H9 (cell line): ENCODE measurements around the gene INPP5A. TPM values are rescaled to one million over a fixed set of nuclear protein-coding genes. Genes with fewer than 3 reads are reported as not detected.

Experiments
- DNase-seq: peaks from one replicate; pipeline ENCODE4 v3.0.0-alpha.2; 2017
- H2AFZ ChIP-seq: one replicate; pipeline ENCODE4 v1.6.1; 2013; ENCODE audit warnings: mild to moderate bottlenecking, low read length, control low read depth, moderate library complexity
- H2AK5ac ChIP-seq: 2 replicates; pipeline ENCODE4 v1.6.1; 2013; ENCODE audit warnings: low read length, control low read depth, mixed read lengths; ENCODE audit not compliant: insufficient read length
- H2BK120ac ChIP-seq: one replicate; pipeline ENCODE4 v1.6.1; 2013; ENCODE audit warnings: low read depth, mild to moderate bottlenecking, low read length, control low read depth, inconsistent platforms; ENCODE audit not compliant: poor library complexity, severe bottlenecking
- H2BK12ac ChIP-seq: 2 replicates; pipeline ENCODE4 v1.6.1; 2013; ENCODE audit warnings: low read length, control low read depth, mixed read lengths, low read depth; ENCODE audit not compliant: insufficient read length
- H2BK15ac ChIP-seq: 2 replicates; pipeline ENCODE4 v1.6.1; 2013; ENCODE audit warnings: low read depth, low read length, control low read depth
- H2BK20ac ChIP-seq: one replicate; pipeline ENCODE4 v1.6.1; 2013; ENCODE audit warnings: low read depth, mild to moderate bottlenecking, low read length, control low read depth, inconsistent platforms; ENCODE audit not compliant: poor library complexity, severe bottlenecking
- H2BK5ac ChIP-seq: 2 replicates; pipeline ENCODE4 v1.6.1; 2013; ENCODE audit warnings: low read length, control low read depth, mixed read lengths; ENCODE audit not compliant: insufficient read length
- H3K14ac ChIP-seq: 2 replicates; pipeline ENCODE4 v1.6.1; 2013; ENCODE audit warnings: low read length, control low read depth; ENCODE audit not compliant: insufficient read depth
- H3K18ac ChIP-seq: 2 replicates; pipeline ENCODE4 v1.6.1; 2013; ENCODE audit warnings: low read depth, mild to moderate bottlenecking, mixed read lengths, low read length, control low read depth; ENCODE audit not compliant: insufficient read length
- H3K23ac ChIP-seq: 2 replicates; pipeline ENCODE4 v1.6.1; 2013; ENCODE audit warnings: low read length, control low read depth, mixed read lengths, low read depth; ENCODE audit not compliant: insufficient read length
- H3K23me2 ChIP-seq: 2 replicates; pipeline ENCODE4 v1.6.1; 2013; ENCODE audit warnings: low read depth, mild to moderate bottlenecking, mixed read lengths, low read length, control low read depth; ENCODE audit not compliant: insufficient read length, poor library complexity, severe bottlenecking
- H3K27ac ChIP-seq: 2 replicates; pipeline ENCODE4 v1.5.1; 2013; ENCODE audit warnings: low read length, control low read depth, mixed read lengths, low read depth; ENCODE audit not compliant: insufficient read length
- H3K27me3 ChIP-seq: 2 replicates; pipeline ENCODE4 v1.6.1; 2013; ENCODE audit warnings: low read length, control low read depth, inconsistent platforms; ENCODE audit not compliant: insufficient read depth
- H3K4ac ChIP-seq: 2 replicates; pipeline ENCODE4 v1.6.1; 2013; ENCODE audit warnings: low read depth, mild to moderate bottlenecking, control low read depth, inconsistent platforms, low read length, moderate library complexity
- H3K4me1 ChIP-seq: 2 replicates; pipeline ENCODE4 v1.6.1; 2013; ENCODE audit warnings: low read length, control low read depth, inconsistent platforms; ENCODE audit not compliant: insufficient read depth
- H3K4me2 ChIP-seq: 2 replicates; pipeline ENCODE4 v1.6.1; 2013; ENCODE audit warnings: low read length, control low read depth, mixed read lengths; ENCODE audit not compliant: insufficient read length, insufficient read depth
- H3K56ac ChIP-seq: 2 replicates; pipeline ENCODE4 v1.6.1; 2013; ENCODE audit warnings: low read depth, mild to moderate bottlenecking, mixed read lengths, low read length, control low read depth; ENCODE audit not compliant: insufficient read length
- H3K79me1 ChIP-seq: 2 replicates; pipeline ENCODE4 v1.6.1; 2013; ENCODE audit warnings: low read depth, mild to moderate bottlenecking, moderate library complexity, low read length, control low read depth, inconsistent platforms; ENCODE audit not compliant: insufficient read depth, poor library complexity, severe bottlenecking
- H3K79me2 ChIP-seq: 2 replicates; pipeline ENCODE4 v1.6.1; 2013; ENCODE audit warnings: low read length, control low read depth, inconsistent platforms; ENCODE audit not compliant: insufficient read depth
- H3K9ac ChIP-seq: 2 replicates; pipeline ENCODE4 v1.6.1; 2013; ENCODE audit warnings: low read length, control low read depth, mixed read lengths; ENCODE audit not compliant: insufficient read length; ENCODE audit errors: extremely low read depth
- H3K9me3 ChIP-seq: one replicate; pipeline ENCODE4 v1.6.1; 2013; ENCODE audit warnings: low read depth, low read length, inconsistent platforms; ENCODE audit not compliant: control insufficient read depth
- H3T11ph ChIP-seq: one replicate; pipeline ENCODE4 v1.6.1; 2013; ENCODE audit warnings: mild to moderate bottlenecking, low read length, control low read depth, inconsistent platforms
- H4K20me1 ChIP-seq: one replicate; pipeline ENCODE4 v1.6.1; 2013; ENCODE audit not compliant: control insufficient read depth, insufficient read length, insufficient read depth
- H4K5ac ChIP-seq: 2 replicates; pipeline ENCODE4 v1.6.1; 2013; ENCODE audit warnings: low read depth, mild to moderate bottlenecking, mixed read lengths, low read length, control low read depth; ENCODE audit not compliant: insufficient read length
- H4K8ac ChIP-seq: replicated peaks from 2 replicates; pipeline ENCODE4 v1.6.1; 2013; ENCODE audit warnings: low read length, control low read depth, mixed read lengths, low read depth; ENCODE audit not compliant: insufficient read length
- H4K91ac ChIP-seq: 2 replicates; pipeline ENCODE4 v1.6.1; 2013; ENCODE audit warnings: low read depth, mild to moderate bottlenecking, moderate library complexity, mixed read lengths, low read length, control low read depth; ENCODE audit not compliant: insufficient read length
- H3K27ac Mint-ChIP-seq, 3 experiments: 2 replicates in 2 of 3; 3 replicates in 1 of 3; pipeline ENCODE4 v1.8.0; 2020 to 2021; ENCODE audit warnings: mixed read lengths in 3 of 3, mild to moderate bottlenecking in 1 of 3, moderate library complexity in 1 of 3
- H3K27me3 Mint-ChIP-seq: 2 replicates; pipeline ENCODE4 v1.8.0; 2021; ENCODE audit warnings: low read depth, mild to moderate bottlenecking, moderate library complexity, mixed read lengths
- H3K36me3 Mint-ChIP-seq, 3 experiments: 2 replicates in 2 of 3; 3 replicates in 1 of 3; pipeline ENCODE4 v1.8.0; 2020 to 2021; ENCODE audit warnings: low read depth in 3 of 3, mixed read lengths in 3 of 3; ENCODE audit not compliant: insufficient read depth in 1 of 3
- H3K4me1 Mint-ChIP-seq, 2 experiments: 2 replicates each; pipeline ENCODE4 v1.8.0; 2020; ENCODE audit warnings: mixed read lengths in 2 of 2
- H3K4me3 Mint-ChIP-seq, 2 experiments: 2 replicates in 1 of 2; 3 replicates in 1 of 2; pipeline ENCODE4 v1.8.0; 2020 to 2021; ENCODE audit warnings: mild to moderate bottlenecking in 2 of 2, mixed read lengths in 2 of 2, moderate library complexity in 1 of 2
- H3K9me3 Mint-ChIP-seq, 2 experiments: 2 replicates in 1 of 2; 3 replicates in 1 of 2; pipeline ENCODE4 v1.8.0; 2020; ENCODE audit warnings: mild to moderate bottlenecking in 2 of 2, mixed read lengths in 2 of 2, moderate library complexity in 1 of 2
- WGBS: extraction: QIAGEN DNeasy Blood & Tissue Kit; methylation state at CpG from one replicate; pipeline ENCODE4 v1.1.7; 2013; ENCODE audit warnings: missing lambda C conversion rate, low lambda C conversion rate, mixed read lengths; ENCODE audit not compliant: insufficient read length; ENCODE audit errors: extremely low coverage; 5-methylcytosine and 5-hydroxymethylcytosine counted together
- total RNA-seq: library from RNA; stranded (reverse); gene quantifications from 2 replicates; pipeline ENCODE4 v1.2.1, GENCODE V29; 2021
- TF ChIP-seq, protein P1 (sequence below): fragments of 200-600 bp; sonication (generic); conservative IDR thresholded peaks from 3 replicates; pipeline ENCODE4 v1.8.0; 2021; ENCODE audit warnings: antibody characterized with exemption, mild to moderate bottlenecking

INPP5A gene
- total RNA-seq, 1 experiment from 2014 or later: 17.7 TPM

DNA sequence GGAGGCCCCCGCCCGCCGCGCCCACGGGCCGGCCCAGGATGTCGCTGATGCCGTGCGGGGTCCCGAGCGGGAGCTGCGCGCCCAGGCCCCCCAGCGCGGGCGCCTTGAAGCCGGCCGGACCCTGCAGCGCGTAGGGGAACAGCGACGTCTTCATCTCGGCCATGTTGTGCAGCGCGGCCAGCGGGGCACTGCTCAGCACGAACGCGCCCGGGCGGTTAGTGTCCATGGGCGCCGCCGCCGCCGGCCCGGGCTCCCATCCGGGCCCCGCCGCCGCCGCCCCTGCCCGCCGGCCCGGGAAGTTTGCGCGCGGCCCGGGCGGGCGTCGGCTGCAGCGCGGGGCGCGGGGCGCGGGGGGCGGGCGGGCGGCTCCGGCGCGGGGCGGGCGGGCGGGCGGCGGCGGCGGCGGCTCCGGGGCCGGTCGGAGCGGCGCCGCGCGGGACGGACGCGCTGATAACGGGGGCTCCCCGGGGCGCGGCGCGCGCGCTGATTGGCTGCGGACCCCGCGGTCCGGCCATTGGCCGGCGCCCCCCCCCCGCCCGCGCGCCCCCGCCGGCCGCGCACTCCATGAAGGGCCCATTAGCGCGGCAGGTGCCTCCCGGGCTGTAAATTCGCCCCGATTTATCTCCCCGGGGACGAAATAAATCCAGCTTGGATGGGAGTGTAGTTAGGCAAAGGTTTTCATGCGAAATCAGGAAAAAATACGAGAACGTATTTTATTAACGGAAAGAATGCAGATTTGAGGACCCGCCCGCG is 248.3 kb downstream of the INPP5A start, which contains the start of gene NKX6-2:
Gene NKX6-2 (minus strand): TSS at position 425 of the 753 bp plus-strand sequence. CDS start 199 bp downstream, at position 226.
- H3T11ph ChIP-seq: no peak within 1 kb of the TSS
- no peaks in the 10 kb centered on the region for H4K20me1 ChIP-seq
- peaks cover 0 to 3% (median 0%) of the 10 kb centered on the region in 3 experiments; a peak in 3 of 7 replicates for H3K36me3 Mint-ChIP-seq
- no peak within 1 kb of the TSS for H3K27ac ChIP-seq
- H2AK5ac ChIP-seq: no peak within 1 kb of the TSS
- H2BK5ac ChIP-seq: no peak within 1 kb of the TSS
- no peak within 1 kb of the TSS for H3K4ac ChIP-seq
- no peaks in the 10 kb centered on the region for H3K9me3 ChIP-seq
- no peak within 1 kb of the TSS for H2BK20ac ChIP-seq
- H2AFZ ChIP-seq: no peak within 1 kb of the TSS
- no peak within 1 kb of the TSS for H4K91ac ChIP-seq
- no peaks in the 10 kb centered on the region for H3K79me2 ChIP-seq
- no CpG with 5 or more reads among the region's 119 CpGs for WGBS
- H3K79me1 ChIP-seq: no peaks in the 10 kb centered on the region
- H3K4me2 ChIP-seq: no peak within 1 kb of the TSS
- H2BK15ac ChIP-seq: no peak within 1 kb of the TSS
- H3K56ac ChIP-seq: no peak within 1 kb of the TSS
- no peak within 1 kb of the TSS for H3K23ac ChIP-seq
- H2BK12ac ChIP-seq: no peak within 1 kb of the TSS
- TF ChIP-seq, protein P1, sequence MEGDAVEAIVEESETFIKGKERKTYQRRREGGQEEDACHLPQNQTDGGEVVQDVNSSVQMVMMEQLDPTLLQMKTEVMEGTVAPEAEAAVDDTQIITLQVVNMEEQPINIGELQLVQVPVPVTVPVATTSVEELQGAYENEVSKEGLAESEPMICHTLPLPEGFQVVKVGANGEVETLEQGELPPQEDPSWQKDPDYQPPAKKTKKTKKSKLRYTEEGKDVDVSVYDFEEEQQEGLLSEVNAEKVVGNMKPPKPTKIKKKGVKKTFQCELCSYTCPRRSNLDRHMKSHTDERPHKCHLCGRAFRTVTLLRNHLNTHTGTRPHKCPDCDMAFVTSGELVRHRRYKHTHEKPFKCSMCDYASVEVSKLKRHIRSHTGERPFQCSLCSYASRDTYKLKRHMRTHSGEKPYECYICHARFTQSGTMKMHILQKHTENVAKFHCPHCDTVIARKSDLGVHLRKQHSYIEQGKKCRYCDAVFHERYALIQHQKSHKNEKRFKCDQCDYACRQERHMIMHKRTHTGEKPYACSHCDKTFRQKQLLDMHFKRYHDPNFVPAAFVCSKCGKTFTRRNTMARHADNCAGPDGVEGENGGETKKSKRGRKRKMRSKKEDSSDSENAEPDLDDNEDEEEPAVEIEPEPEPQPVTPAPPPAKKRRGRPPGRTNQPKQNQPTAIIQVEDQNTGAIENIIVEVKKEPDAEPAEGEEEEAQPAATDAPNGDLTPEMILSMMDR: no peak
- H3K4me3 Mint-ChIP-seq: peak within 1 kb of the TSS in 1 of 2 experiments; percentile 67; a peak in 4 of 5 replicates
- no peak within 1 kb of the TSS for H3K18ac ChIP-seq
- peaks cover 76% of the 10 kb centered on the region for H3K27me3 ChIP-seq
- H4K8ac ChIP-seq: no peak within 1 kb of the TSS
- H4K5ac ChIP-seq: no peak within 1 kb of the TSS
- H3K9ac ChIP-seq: no peak within 1 kb of the TSS
- no peak within 1 kb of the TSS for H2BK120ac ChIP-seq
- DNase-seq: no peak
- H3K4me1 Mint-ChIP-seq: peaks cover 14 to 18% of the 10 kb centered on the region in 2 experiments
- H3K9me3 Mint-ChIP-seq: no peaks in the 10 kb centered on the region
- H3K27ac Mint-ChIP-seq: no peak within 1 kb of the TSS
- no peak within 1 kb of the TSS for H3K14ac ChIP-seq
- peaks cover 7% of the 10 kb centered on the region for H3K23me2 ChIP-seq
- H3K27me3 Mint-ChIP-seq: peaks cover 89% of the 10 kb centered on the region
- 0 out of 2 replicates have a peak, but pooled peaks cover 3% of the 10 kb centered on the region for H3K4me1 ChIP-seq
